HG03565 (cell line): ENCODE results near the gene RPL13A.
"Not testable (repeated sequence)": the region's sequence is repeated elsewhere in the genome, so short reads cannot be mapped to it uniquely, and the experiment has no call there.

ENCODE experiments used
- ATAC-seq: cut with Tn5 transposase; IDR thresholded peaks from one replicate; pipeline ENCODE4 v1.9.1; 2021; ENCODE audit warnings: mild to moderate bottlenecking, moderate library complexity; ENCODE audit not compliant: unreplicated experiment

RPL13A gene

DNA sequence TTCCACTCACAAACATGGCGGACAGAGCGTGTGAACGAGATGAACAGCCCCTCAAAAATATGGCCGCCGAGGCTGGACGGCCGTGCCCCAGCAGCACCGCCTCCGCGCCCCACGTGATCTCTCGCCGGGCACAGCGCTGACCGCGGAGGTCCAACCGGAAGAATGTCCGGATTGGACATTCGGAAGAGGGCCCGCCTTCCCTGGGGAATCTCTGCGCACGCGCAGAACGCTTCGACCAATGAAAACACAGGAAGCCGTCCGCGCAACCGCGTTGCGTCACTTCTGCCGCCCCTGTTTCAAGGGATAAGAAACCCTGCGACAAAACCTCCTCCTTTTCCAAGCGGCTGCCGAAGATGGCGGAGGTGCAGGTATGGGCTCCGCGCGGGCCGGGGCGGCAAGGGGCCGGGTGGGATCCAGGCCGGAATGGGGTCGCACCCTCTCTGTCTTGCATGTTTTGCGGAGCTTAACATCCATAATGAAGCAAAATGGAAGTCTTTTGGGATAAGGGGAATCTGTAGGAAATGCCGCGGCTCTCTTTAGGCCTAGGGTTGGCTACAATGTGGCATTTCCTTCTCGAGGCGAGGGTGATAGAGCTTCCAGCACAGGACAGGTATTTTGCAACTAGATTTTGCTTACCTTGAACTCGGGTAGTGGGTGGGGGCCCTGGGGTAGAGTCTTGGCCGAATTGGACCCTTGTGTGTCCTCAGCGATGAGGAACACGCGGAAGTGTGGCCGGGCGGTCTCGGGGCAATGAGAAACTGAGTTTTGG is at the start of gene RPL13A:
Gene RPL13A, plus strand, starts transcription at position 332 of the 769 bp plus-strand sequence. Its CDS starts 22 bp downstream, at position 354.
- ATAC-seq: peak; percentile 87

DNA sequence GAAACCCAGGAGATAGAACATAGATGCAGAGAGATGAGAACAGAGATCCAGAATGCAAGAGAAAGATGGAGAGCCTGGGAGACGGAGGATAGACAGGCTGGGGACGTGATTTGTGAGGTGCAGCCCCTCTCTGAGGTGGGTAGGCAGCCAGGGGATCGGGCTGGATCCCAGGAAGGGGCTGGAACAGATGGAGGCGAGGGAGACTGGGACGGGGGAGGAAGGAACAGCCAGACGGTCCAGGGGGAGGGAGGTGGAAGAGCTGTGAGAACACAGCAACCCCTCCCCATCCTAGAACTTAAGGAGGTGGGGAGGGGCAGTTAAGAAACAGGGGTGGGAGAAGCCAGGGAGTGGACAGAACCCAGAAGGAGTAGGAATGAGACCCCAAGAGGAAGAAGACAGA is 49.1 kb upstream of the RPL13A start:
- no peak for ATAC-seq

DNA sequence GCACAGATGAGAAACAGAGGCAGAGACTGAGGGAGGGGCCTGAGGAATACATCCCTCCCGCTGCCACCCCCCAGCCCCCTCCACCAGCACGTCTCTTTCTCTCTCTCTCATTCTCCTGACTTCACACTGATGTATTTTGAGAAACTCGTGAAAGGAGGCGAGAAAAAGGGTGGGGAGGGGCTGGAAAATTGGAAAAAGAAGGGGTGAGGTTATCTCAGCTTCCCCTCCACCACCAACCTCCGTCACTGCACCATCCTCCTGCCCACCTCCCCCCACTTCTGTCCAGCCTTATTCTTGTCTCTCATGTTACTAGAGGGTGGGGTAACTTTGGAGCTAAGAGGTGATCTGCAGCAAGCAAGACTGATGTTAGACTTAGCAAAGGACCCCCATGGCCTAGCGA is 47.6 kb upstream of the RPL13A start:
- ATAC-seq: no peak

DNA sequence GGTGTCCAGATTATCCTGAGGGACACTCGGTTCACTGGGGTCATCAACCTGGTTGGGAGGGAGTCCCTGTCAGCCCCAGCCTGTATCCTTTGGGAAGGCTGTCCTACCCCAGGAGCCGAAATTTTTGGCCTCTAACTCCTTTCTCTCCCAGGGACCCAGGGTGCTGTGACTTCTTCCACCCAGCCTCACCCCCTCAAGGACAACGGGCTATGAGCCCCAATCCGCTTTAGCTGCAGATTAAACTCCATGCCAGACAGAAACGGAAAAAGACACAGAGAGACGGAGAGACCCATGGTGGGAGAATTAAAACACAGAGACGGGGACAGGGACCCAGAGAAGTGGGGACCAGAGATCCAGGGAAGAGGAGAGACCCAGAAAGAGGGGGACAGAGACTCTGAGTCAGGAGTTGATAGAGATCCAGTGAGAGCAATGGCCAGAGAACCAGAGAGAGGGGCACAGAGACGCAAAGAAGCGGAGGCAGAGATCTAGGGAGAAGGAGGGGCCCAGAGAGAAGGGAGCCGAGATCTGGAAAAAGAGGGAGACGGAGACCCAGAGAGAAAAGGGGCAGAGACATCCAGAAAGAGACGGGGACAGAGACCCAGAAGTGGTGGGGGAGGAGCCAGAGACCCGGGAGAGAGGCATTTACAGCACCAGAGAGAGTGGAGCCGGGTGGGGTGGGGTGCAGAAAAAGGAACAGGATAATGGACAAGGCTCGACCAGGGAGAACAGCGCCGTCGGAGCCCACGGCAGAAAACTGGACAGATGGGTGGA is 46.8 kb upstream of the RPL13A start:
- no peak for ATAC-seq

DNA sequence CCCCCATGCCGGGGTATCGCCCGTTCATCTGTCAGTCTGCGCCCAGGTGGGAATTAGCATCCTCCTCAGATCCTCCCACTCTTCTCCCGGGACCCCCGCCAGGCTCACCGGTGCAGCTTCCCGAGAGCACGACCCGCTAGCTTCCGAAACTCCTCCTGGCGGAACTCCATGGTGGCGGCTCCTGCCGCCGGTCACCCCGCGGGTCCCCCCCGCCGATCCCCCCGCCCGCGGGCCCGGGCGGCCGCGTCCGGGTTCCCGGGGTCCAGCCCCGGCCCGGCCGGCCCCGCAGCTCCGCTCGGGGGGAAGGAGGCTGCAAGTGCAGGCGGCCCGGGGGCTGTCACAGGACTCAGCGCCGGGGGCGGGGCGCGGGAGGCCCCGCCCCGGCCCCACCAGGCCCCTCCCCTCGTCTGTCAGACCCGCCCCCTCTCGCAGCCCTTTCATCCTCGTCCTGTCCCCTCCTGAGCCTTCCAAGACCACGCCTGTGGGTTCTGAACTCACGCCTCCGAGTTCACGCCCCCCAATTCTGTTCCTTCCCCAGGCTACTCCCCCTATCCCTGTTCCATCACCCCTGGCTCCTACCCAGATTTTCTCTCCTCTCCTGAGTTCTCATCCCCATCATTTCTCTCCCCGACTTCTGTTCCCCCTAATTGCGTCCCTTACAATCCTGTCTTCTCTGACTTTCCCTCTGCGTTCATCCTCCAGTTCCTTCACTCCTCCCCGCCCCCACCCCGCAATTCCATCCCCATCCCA is 46.0 kb upstream of the RPL13A start, which contains the start of gene SLC17A7:
Gene SLC17A7, minus strand, starts transcription at position 318 of the 750 bp plus-strand sequence. Its CDS starts 148 bp downstream, at position 170.
- no peak for ATAC-seq

DNA sequence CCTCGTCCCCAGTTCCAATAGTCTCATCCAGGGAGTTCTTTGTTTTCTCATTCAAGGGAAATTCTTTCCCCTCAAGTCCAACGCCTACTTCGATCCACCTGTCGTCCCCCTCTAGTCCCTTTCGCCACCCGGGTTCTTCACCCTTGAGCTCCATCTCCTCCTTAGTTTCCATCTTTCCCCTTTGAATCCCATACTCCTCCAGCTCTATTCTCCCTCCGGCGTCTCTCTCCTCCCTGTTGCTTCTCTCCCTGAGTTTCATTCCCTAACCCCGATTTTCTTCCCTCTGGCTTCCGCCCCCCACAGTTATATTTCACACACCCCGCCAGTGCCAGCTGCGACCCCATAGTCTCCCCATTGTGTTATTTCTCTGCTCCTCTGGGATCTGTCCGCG is 45.5 kb upstream of the RPL13A start:
- ATAC-seq: no peak

DNA sequence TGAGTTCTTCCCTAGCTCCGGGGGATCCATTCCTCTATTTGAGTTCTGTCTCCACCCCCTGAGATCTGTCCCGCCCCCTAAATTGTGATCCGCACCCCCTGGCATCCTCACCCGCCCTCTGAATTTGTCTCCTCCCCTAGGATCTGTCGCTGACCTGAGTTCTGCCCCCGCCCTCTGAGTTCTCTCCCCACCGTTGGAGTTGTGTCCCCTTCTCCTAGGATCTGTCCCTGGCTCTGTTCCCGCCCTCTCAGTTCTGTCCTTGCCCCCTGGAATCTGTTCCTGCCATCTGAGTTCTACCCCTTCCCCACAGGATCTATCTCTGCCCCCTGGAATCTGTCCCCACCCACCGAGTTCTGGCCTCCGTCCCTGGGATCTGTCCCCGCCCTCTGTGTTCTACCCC is 45.1 kb upstream of the RPL13A start:
- no peak for ATAC-seq

DNA sequence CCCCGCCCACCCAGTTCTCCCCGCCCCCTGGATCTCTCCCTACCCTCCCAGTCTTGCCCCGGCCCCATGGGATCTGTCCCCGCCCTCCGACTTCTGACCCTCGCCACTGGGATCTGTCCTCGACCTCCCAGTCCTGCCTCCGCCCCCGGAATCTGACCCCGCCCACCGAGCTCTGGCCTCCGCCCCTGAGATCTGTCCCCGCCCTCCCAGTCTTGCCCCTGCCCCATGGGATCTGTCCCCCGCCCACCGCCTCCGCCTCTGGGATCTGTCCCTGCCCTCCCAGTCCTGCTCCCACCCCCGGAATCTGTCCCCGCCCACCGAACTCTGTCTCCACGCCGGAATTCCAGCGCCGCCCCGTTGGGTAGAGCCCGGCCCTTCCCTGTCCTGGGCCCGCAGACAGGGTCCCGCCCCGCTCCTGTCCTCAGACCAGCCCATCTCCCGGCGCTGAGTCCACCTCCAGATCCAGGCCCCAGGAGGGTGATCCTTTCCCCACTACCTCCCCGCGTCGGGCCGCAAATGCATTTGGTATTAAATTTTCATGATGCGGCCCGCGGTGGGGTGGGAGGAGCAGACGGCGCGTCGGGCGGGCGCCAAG is 44.5 kb upstream of the RPL13A start:
- ATAC-seq: no peak

DNA sequence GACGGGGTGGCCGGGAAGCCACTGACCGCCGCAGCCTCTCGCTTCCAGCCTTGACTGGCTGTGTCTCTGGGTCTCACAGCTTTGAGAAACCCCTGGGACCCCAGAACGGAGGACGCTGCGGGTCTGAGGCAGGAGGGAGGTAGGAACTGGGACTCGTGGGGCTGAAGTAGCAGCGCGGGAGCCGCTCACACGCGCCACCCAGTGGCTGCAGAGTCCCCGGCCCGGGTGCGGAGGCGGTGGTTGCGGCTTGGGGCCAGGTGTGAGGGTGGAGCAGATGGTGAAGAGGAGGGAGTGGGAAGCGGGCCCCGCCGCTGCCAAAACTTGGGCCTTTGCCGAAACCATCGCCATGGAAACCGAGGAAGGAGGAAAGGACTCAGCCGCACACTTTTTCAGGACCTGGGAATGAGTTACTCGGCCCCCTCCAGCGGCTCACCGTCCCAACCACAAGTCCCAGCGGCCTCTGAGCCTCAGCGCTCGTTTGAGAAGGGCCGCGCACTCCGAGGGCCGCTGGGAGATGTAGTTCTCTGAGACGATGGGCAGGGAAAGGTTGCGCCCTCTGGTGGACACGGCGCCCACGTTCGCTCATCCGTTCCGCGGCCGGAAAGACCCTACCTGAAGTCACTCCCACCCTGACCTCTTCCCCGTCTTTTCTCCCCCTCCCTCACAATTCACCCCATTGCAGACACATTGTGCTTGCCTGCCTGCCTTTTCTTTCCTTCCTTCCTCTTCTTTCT is 43.9 kb upstream of the RPL13A start:
- ATAC-seq: peak; percentile 66

DNA sequence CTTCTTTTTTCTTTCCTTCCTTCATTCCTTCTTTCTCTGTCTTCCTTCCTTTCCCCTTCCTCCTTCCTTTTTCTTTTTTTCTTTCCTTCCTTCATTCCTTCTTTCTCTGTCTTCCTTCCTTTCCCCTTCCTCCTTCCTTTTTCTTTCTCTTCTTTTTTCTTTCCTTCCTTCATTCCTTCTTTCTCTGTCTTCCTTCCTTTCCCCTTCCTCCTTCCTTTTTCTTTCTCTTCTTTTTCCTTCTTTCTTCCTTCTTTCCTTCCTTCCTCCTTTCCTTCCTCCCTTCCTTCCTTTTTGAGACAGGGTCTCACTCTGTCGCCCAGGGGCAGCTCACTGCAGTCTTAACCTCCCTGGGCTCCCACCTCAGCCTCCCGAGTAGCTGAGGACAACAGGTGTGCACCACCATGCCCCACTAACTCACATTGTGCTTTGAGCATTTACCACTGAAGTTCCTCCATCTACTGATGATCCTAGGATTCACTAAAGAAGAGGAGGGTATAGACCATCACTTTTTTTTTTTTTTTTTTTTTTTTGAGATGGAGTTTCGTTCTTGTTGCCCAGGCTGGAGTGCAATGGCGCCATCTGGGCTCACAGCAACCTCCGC is 43.2 kb upstream of the RPL13A start:
- not testable (repeated sequence) for ATAC-seq

DNA sequence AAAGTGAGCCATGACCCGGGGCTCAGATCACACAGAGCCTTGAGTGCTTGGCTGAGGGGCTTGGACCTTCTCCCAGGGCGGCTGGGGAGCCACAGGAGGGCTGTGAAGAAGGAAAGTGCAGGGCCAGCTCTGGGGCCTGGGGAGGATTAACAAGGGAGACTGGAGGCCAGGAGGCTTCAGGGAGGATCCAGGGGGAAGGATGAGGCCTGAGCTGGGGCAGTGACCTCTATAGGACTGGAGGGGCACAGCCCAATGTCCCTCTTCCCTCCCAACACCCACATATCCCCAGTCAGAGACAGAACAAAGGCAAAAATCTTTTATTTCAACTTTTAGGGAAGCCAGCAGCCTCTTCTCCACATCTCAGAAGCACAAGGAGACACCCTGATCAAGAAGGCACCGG is 41.4 kb upstream of the RPL13A start:
- no peak for ATAC-seq

DNA sequence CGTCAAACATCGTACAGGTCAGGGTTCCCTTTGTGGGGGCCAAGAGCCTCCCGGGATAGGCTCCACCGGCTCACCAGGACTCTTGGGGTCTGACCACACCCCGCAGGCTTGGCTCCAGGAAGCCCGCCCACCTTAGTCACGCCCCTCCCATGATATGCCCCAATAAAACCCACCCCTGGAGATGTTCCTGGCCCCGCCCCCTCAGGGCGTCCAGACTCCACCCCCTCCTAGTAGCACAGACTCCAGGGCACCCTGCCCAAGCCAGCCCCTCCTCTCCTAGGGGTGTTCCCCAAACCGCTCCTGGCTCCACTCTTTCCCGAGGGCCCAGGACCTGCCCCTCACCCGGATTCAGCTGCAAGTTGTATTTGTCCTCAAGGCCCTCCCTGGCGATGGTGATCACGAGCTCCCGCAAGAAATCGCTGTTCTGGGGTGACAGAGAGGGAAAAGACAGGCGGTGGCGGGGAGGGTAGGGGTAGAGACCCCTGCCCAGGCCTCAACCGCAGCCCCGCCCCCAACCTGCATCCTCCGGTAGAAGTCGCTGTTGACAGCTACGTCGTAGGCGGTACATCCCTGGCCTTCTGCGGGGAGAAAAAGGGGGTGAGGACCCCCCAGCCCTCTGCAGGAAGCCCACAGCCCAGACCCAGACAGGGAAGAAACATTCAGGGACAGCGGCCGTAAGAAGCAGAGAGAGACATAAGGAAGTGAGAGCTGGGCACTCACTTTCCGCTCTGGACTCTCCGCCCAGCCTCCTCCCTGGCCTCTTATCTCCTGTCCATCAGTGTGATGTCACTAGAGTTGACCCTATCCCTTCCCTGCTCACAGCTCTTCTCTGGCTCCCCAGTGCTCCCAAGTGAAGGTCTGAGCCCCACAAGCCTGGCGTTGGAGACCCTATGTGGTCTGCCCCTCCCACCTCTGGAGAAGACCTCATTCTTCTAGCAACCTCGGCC is 39.6 kb upstream of the RPL13A start:
- no peak for ATAC-seq

DNA sequence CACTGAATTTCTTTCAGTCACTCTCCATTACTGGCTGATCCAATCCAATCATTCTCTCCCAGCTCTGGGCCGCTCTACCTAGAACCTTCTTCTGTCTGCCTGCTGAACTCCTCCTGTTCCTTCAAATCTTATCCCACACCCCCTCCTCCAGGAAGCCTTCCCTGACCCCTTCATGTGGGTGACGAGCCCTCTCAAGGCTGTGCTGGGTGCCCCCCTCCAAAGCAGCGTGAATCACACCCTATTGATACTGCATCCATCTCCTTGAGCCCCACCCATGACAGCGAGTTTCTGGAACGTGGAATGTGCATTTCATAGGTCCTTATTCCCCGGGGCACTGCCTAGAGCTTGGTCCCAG is 39.0 kb upstream of the RPL13A start:
- no peak for ATAC-seq

DNA sequence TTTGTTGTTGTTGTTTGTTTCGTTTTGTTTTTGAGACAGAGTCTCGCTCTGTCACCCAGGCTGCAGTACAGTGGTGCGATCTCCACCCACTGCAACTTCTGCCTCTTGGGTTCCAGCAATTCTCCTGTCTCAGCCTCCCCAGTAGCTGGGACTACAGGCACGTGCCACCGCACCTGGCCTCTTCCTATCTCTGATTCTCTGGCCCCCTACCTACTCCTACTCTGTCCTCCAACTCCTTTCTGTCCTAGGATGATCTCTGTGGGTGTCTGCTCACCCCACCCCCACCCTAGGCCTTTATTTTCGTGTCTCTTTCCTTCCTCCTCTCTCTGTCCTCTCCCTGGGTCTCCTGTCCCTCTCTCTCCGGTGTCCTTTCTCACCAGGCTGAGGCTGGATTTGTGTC is 37.0 kb upstream of the RPL13A start:
- no peak for ATAC-seq

DNA sequence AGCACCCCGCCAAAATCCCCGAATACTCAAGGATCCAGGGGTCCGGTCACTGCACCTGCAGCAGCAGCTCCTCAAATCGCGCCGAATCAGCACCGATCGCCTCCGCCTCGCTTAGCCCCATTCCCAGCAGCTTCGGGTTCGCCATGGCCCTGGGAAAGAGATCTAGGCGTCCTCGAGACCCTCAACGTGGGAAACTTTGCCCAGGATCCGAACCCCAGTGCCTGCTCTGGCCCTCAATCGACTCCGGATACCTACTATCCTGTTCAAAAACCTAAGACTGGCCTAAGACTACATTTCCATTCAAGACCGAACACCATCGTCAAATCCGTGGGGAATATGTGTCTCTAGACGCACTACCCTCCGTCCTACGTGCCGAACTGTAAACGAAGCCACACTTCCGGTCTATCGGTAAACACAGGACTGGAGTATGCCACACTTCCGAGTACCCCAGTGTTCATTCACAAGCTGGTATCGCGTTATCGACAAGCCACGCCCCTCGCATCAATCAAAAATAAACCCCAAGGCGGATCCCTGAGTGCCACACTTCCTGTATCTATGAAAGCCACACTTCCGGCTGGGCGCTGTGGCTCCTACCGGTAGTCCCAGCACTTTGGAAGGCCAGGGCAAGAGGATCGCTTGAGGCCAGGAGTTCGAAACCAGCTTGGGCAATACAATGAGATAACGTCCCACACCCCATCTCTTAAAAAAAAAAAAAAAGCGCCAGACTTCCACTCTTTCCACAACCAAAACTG is 35.8 kb upstream of the RPL13A start, which contains the start of gene PIH1D1:
Gene PIH1D1, minus strand, starts transcription at position 385 of the 752 bp plus-strand sequence. Its CDS starts 240 bp downstream, at position 145.
- peak; percentile 49 for ATAC-seq

DNA sequence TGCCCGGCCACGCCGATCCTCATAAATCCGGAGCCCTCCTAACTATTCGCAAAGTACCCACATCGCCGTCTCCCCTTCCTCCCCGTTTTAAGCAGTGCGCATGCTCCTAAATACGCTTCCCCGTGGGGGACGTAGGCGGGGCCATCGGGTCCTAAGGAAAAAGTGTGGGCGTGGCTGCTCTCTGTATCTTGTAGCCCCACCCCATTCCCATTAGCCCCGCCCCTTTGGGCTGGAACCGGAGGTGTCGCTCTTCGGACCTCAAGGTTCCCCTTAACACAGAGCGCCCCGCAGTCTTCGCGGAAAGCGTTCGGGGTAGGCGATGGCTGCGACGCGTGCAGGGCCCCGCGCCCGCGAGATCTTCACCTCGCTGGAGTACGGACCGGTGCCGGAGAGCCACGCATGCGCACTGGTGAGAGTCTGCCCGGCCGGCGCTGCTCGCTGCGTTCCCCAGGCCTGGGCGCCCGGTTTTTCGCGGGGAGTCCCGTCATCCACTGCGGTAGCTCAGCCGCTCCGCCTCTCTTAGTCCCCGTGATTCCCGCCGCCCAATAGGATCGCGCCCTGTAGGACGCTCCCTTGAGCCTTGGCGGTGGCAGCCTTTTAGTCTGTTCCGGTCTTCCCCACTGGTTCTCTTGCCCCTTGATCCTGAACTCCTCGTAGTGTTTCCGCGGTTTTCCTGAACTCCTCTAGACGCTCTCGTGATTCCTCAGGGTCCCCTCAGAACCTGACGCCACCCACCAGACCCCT is 34.2 kb upstream of the RPL13A start, which contains the start of gene ALDH16A1:
Gene ALDH16A1, plus strand, starts transcription at position 213 of the 744 bp plus-strand sequence. Its CDS starts 107 bp downstream, at position 320.
- ATAC-seq: peak; percentile 68

DNA sequence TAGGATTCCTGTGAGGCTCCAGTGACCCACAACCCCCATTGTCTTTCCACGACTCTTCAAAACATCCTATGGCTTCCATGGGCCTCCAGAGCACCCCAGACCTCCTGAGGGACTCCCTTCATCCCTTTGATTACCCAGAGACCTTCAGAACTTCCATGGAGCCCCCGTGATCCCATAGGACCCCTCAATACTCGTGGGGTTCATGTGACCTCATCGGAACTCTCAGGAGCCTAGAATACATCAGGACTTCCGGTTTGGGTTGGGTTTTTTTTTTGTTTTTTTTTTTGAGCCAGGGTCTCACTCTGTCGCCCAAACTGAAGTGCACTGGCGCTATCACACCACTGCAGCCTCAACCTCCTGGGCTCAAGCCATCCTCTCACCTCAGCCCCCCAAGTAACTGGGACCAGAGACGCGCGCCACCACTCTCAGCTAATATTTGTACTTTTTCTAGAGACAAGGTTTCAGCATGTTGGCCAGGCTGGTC is 33.6 kb upstream of the RPL13A start:
- no peak for ATAC-seq
